HepG2 (cell line): ENCODE data around the gene JAGN1. TPM values are rescaled to one million over a fixed set of nuclear protein-coding genes. Genes with fewer than 3 reads are reported as not detected.

Experiments
- CHCHD3 ChIP-seq: sonication (generic); formaldehyde crosslinking; IDR thresholded peaks from 2 replicates; pipeline ENCODE4 v1.8.0; 2022; ENCODE audit warnings: mild to moderate bottlenecking, missing genetic modification reagents, moderate library complexity
- FOXA3 ChIP-seq: IDR thresholded peaks from 2 replicates; pipeline ENCODE4 v1.6.1; 2016; ENCODE audit warnings: missing genetic modification reagents, missing compliant biosample characterization
- JUN ChIP-seq: sonication (generic); formaldehyde crosslinking; IDR thresholded peaks from 2 replicates; pipeline ENCODE4 v1.4.0; 2020; ENCODE audit warnings: mild to moderate bottlenecking, missing genetic modification reagents
- RBFOX2 ChIP-seq: fragments of 200-400 bp; formaldehyde crosslinking; IDR thresholded peaks from 2 replicates; pipeline ENCODE4 v1.6.1; 2017; ENCODE audit warnings: low read depth, mild to moderate bottlenecking, low read length
- TBX2 ChIP-seq: sonication (generic); formaldehyde crosslinking; IDR thresholded peaks from 2 replicates; pipeline ENCODE4 v1.5.0; 2020; ENCODE audit warnings: missing genetic modification reagents, mild to moderate bottlenecking, borderline replicate concordance
- ZNF317 ChIP-seq: sonication (generic); formaldehyde crosslinking; IDR thresholded peaks from 2 replicates; pipeline ENCODE4 v1.5.0; 2020; ENCODE audit warnings: mild to moderate bottlenecking, missing genetic modification reagents
- ZNF33A ChIP-seq: sonication (generic); formaldehyde crosslinking; IDR thresholded peaks from 2 replicates; pipeline ENCODE4 v1.5.1; 2020; ENCODE audit warnings: missing genetic modification reagents, mild to moderate bottlenecking, moderate library complexity, borderline replicate concordance
- ZNF431 ChIP-seq: sonication (generic); formaldehyde crosslinking; IDR thresholded peaks from 2 replicates; pipeline ENCODE4 v1.9.0; 2022; ENCODE audit warnings: missing genetic modification reagents, low read depth, mild to moderate bottlenecking, borderline replicate concordance
- ZNF549 ChIP-seq: sonication (generic); formaldehyde crosslinking; IDR thresholded peaks from 2 replicates; pipeline ENCODE4 v1.5.0; 2020; ENCODE audit warnings: missing genetic modification reagents
- ZNF670 ChIP-seq: sonication (generic); formaldehyde crosslinking; IDR thresholded peaks from 2 replicates; pipeline ENCODE4 v1.8.0; 2022; ENCODE audit warnings: mild to moderate bottlenecking, missing genetic modification reagents, borderline replicate concordance
- ZNF674 ChIP-seq: sonication (generic); formaldehyde crosslinking; IDR thresholded peaks from 2 replicates; pipeline ENCODE4 v1.5.0; 2020; ENCODE audit warnings: low read depth, mild to moderate bottlenecking, missing genetic modification reagents
- ZNF703 ChIP-seq: sonication (generic); formaldehyde crosslinking; IDR thresholded peaks from 2 replicates; pipeline ENCODE4 v1.5.1; 2020; ENCODE audit warnings: missing genetic modification reagents, mild to moderate bottlenecking, moderate library complexity, borderline replicate concordance
- polyA plus RNA-seq, 8 experiments: library from polyadenylated mRNA; depleted of rRNA in 3 of 8; stranded (reverse) in 7 of 8; unstranded in 1 of 8; fragments of >200 nt; fragmentation: Illumina TruSeq in 4 of 8; extraction: Trizol in 4 of 8; gene quantifications; 2 replicates each; pipeline versions ENCODE4 v1.2.1 to v1.2.3, GENCODE V29; 2011 to 2016; ENCODE audit warnings: low read depth in 4 of 8, missing spikeins in 1 of 8, mixed read lengths in 1 of 8; ENCODE audit not compliant: insufficient read depth in 1 of 8
- total RNA-seq, 5 experiments: library from RNA; depleted of rRNA; stranded (reverse); fragments of >200 nt; fragmentation: Illumina TruSeq; extraction: Trizol; gene quantifications; 2 replicates each; pipeline ENCODE4 v1.2.3, GENCODE V29; 2016; ENCODE audit warnings: low read depth in 1 of 5
- TF ChIP-seq, protein P1 (sequence below): IDR thresholded peaks from 2 replicates; pipeline ENCODE4 v1.6.1; 2018; ENCODE audit warnings: missing genetic modification reagents, mild to moderate bottlenecking, missing compliant biosample characterization

Gene JAGN1
- total and polyA plus RNA-seq, 2 of the 13 experiments (the other 11 are each of a cell fraction or from before 2014, with no cell fraction given), result 49.9 to 50.9 TPM

DNA sequence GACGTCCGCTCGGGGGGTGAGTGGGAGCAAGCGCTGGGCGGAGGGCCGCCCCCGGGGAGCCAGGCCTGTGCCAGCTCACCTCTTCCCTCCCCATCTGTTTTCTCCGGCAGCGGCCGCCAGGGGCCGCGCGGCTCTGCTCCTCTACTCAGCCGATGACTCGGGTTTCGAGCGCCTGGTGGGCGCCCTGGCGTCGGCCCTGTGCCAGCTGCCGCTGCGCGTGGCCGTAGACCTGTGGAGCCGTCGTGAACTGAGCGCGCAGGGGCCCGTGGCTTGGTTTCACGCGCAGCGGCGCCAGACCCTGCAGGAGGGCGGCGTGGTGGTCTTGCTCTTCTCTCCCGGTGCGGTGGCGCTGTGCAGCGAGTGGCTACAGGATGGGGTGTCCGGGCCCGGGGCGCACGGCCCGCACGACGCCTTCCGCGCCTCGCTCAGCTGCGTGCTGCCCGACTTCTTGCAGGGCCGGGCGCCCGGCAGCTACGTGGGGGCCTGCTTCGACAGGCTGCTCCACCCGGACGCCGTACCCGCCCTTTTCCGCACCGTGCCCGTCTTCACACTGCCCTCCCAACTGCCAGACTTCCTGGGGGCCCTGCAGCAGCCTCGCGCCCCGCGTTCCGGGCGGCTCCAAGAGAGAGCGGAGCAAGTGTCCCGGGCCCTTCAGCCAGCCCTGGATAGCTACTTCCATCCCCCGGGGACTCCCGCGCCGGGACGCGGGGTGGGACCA lies 42.6 kb downstream of the JAGN1 start (continued):
- TF ChIP-seq, protein P1, sequence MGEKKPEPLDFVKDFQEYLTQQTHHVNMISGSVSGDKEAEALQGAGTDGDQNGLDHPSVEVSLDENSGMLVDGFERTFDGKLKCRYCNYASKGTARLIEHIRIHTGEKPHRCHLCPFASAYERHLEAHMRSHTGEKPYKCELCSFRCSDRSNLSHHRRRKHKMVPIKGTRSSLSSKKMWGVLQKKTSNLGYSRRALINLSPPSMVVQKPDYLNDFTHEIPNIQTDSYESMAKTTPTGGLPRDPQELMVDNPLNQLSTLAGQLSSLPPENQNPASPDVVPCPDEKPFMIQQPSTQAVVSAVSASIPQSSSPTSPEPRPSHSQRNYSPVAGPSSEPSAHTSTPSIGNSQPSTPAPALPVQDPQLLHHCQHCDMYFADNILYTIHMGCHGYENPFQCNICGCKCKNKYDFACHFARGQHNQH (CRISPR knock-in tag), result peak; percentile 61
- TF ChIP-seq ZNF549 (CRISPR knock-in tag), result 0 out of 2 replicates have a peak, but pooled peaks have one; percentile 24
- 0 out of 2 replicates have a peak, but pooled peaks have one; percentile 27 for TF ChIP-seq CHCHD3 (CRISPR knock-in tag)
- TF ChIP-seq ZNF703, result peak; percentile 83
- peak; percentile 41; the same call in 1 of the 2 replicates for TF ChIP-seq ZNF317 (CRISPR knock-in tag)
- peak; percentile 36; the same call in 1 of the 2 replicates for TF ChIP-seq FOXA3 (CRISPR knock-in tag)
- TF ChIP-seq JUN (CRISPR knock-in tag), result 0 out of 2 replicates have a peak, but pooled peaks have one; percentile 20
- peak; percentile 87 for TF ChIP-seq RBFOX2
- peak; percentile 49; the same call in 1 of the 2 replicates for TF ChIP-seq TBX2 (CRISPR knock-in tag)
- TF ChIP-seq ZNF670, result no peak
- no peak for TF ChIP-seq ZNF33A (CRISPR knock-in tag)
- no peak for TF ChIP-seq ZNF431 (CRISPR knock-in tag)
- peak; percentile 76; the same call in 1 of the 2 replicates for TF ChIP-seq ZNF674
